DND-41 (cell line): ENCODE results near the gene BRD9.

Experiments used
- ATAC-seq: fragments of 200-7000 bp; cut with Tn5 transposase; 3 replicates; pipeline ENCODE4 v1.9.1; 2021; ENCODE audit warnings: low read depth; ENCODE audit not compliant: insufficient read depth
- DNase-seq: peaks from one replicate; pipeline ENCODE4 v3.0.0-alpha.2; 2020
- H2AFZ ChIP-seq: 2 replicates; pipeline ENCODE4 v1.6.0; 2012; ENCODE audit warnings: low read depth, low read length
- H3K27ac ChIP-seq: 2 replicates; pipeline ENCODE4 v1.5.1; 2012; ENCODE audit warnings: low read length, inconsistent platforms
- H3K27me3 ChIP-seq: fragments of 200-600 bp; sonication (generic); 2 replicates; pipeline ENCODE4 v1.6.0; 2012; ENCODE audit warnings: low read length, mild to moderate bottlenecking, inconsistent platforms; ENCODE audit not compliant: insufficient read depth, poor library complexity
- H3K36me3 ChIP-seq: 2 replicates; pipeline ENCODE4 v1.5.1; 2012; ENCODE audit warnings: low read length, inconsistent platforms; ENCODE audit not compliant: insufficient read depth
- H3K4me1 ChIP-seq: 2 replicates; pipeline ENCODE4 v1.5.1; 2012; ENCODE audit warnings: mild to moderate bottlenecking, low read length; ENCODE audit not compliant: insufficient read depth
- H3K4me2 ChIP-seq: 2 replicates; pipeline ENCODE4 v1.6.0; 2012; ENCODE audit warnings: mild to moderate bottlenecking, moderate library complexity, low read length, inconsistent platforms; ENCODE audit not compliant: insufficient read depth
- H3K4me3 ChIP-seq, 2 experiments: fragments of 200-600 bp in 1 of 2; shearing (Covaris generic) in 1 of 2; 2 replicates each; pipeline ENCODE4 v1.5.1; 2012 to 2016; ENCODE audit warnings: inconsistent platforms in 2 of 2, low read length in 2 of 2, mild to moderate bottlenecking in 2 of 2, low read depth in 1 of 2, moderate library complexity in 1 of 2
- H3K79me2 ChIP-seq: 2 replicates; pipeline ENCODE4 v1.6.0; 2012; ENCODE audit warnings: low read length, inconsistent platforms; ENCODE audit not compliant: insufficient read depth
- H3K9ac ChIP-seq: 2 replicates; pipeline ENCODE4 v1.6.0; 2012; ENCODE audit warnings: low read depth, mild to moderate bottlenecking, inconsistent platforms, low read length, moderate library complexity
- H3K9me3 ChIP-seq: 2 replicates; pipeline ENCODE4 v1.5.1; 2012; ENCODE audit warnings: low read length, moderate library complexity, mild to moderate bottlenecking, inconsistent platforms; ENCODE audit not compliant: insufficient read depth, severe bottlenecking
- H4K20me1 ChIP-seq: 2 replicates; pipeline ENCODE4 v1.6.0; 2012; ENCODE audit warnings: low read length; ENCODE audit not compliant: insufficient read depth
- CTCF ChIP-seq: IDR thresholded peaks from 2 replicates; pipeline ENCODE4 v1.5.1; 2012; ENCODE audit warnings: borderline replicate concordance, low read length, moderate library complexity, mild to moderate bottlenecking; ENCODE audit not compliant: poor library complexity, severe bottlenecking; ENCODE audit errors: extremely low read depth
- EZH2 ChIP-seq: IDR thresholded peaks from 3 replicates; pipeline ENCODE4 v1.6.1; 2012; ENCODE audit warnings: borderline replicate concordance, low read depth, mild to moderate bottlenecking, moderate library complexity, low read length, inconsistent platforms; ENCODE audit not compliant: severe bottlenecking

BRD9 gene

DNA sequence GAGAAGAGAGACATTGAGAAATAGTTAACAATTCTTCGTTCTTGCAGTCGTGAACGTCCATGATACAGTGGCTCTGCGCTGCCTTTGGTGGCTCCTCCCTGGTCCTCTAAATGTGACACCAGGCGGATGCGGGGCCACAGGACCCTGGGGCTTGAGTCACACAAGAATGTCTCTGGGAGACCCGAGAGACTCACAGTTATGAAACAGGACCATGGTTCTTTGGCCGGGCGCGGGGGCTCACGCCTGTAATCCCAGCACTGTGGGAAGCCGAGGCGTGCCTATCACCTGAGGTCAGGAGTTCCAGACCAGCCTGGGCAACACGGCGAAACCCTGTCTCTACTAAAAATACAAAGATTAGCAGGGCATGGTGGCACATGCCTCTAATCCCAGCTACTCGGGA lies 41.0 kb downstream of the BRD9 start:
- H3K4me1 ChIP-seq = no peaks in the 10 kb centered on the region
- no peak overlapping the region for H2AFZ ChIP-seq
- peaks cover 20% of the 10 kb centered on the region for H4K20me1 ChIP-seq
- TF ChIP-seq CTCF = no peak
- no peak for TF ChIP-seq EZH2
- H3K9ac ChIP-seq = no peak overlapping the region
- H3K4me3 ChIP-seq = no peak overlapping the region
- no peak overlapping the region for H3K27ac ChIP-seq
- no peaks in the 10 kb centered on the region for H3K36me3 ChIP-seq
- DNase-seq = no peak
- ATAC-seq = no peak
- no peaks in the 10 kb centered on the region for H3K9me3 ChIP-seq
- H3K79me2 ChIP-seq = no peaks in the 10 kb centered on the region
- H3K4me2 ChIP-seq = no peak overlapping the region
- no peaks in the 10 kb centered on the region for H3K27me3 ChIP-seq

DNA sequence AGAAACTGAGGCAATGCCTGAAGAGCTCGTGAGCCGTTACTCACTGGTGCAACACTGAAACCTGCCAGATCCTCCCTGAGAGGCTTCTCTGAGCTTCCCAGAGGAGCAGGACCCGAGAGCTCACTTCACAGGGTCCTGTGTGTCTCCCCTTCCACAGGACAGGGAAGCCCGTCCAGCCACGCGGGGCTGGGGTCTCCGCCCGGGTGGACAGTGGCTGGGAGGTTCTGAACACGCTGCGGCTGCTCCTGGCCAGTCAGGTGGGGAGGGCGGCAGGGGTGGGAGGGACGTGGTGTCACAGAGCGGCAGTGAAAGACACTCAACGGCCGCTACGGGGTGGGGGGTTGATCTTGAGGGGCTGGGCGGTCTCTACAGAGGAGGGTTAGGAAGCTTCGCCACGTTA lies 41.5 kb downstream of the BRD9 start:
- no peak for TF ChIP-seq CTCF
- TF ChIP-seq EZH2 = no peak
- H3K27ac ChIP-seq = no peak overlapping the region
- no peak overlapping the region for H3K4me3 ChIP-seq
- no peaks in the 10 kb centered on the region for H3K79me2 ChIP-seq
- no peak overlapping the region for H3K9ac ChIP-seq
- no peak for ATAC-seq
- H2AFZ ChIP-seq = no peak overlapping the region
- DNase-seq = no peak
- H3K27me3 ChIP-seq = no peaks in the 10 kb centered on the region
- no peaks in the 10 kb centered on the region for H3K36me3 ChIP-seq
- H3K4me2 ChIP-seq = no peak overlapping the region
- no peaks in the 10 kb centered on the region for H3K9me3 ChIP-seq
- peaks cover 16% of the 10 kb centered on the region for H4K20me1 ChIP-seq
- no peaks in the 10 kb centered on the region for H3K4me1 ChIP-seq

- no peaks in the 10 kb centered on the region for H3K27me3 ChIP-seq
- no peak within 1 kb of the TSS for H2AFZ ChIP-seq
- no peaks in the 10 kb centered on the region for H3K4me1 ChIP-seq
- no peak for TF ChIP-seq CTCF
- no peak for TF ChIP-seq EZH2
- peaks cover 10% of the 10 kb centered on the region; the same call in 1 of the 2 replicates for H4K20me1 ChIP-seq
- no peaks in the 10 kb centered on the region for H3K79me2 ChIP-seq
- no peak within 1 kb of the TSS for H3K27ac ChIP-seq
- no peak within 1 kb of the TSS for H3K4me3 ChIP-seq
- no peaks in the 10 kb centered on the region for H3K9me3 ChIP-seq
- DNase-seq (no peak), ATAC-seq (no peak)
- no peaks in the 10 kb centered on the region for H3K36me3 ChIP-seq
- no peak within 1 kb of the TSS for H3K4me2 ChIP-seq
- no peak within 1 kb of the TSS for H3K9ac ChIP-seq
These were observed 42.0 kb downstream of the BRD9 start, which contains the start of gene ZDHHC11 for GRCh38 chr5:850511-851006. Gene ZDHHC11, minus strand, starts transcription at chr5:850986. Its CDS starts 384 bp downstream, at chr5:850602.
